UCSD-AML1 (cell line): ENCODE data around the gene TTLL9.

Source experiments
- DNase-seq: peaks from one replicate; lab custom pipeline; 2025; ENCODE audit not compliant: unreplicated experiment; lab: John Stamatoyannopoulos, UW

The TTLL9 gene

DNA sequence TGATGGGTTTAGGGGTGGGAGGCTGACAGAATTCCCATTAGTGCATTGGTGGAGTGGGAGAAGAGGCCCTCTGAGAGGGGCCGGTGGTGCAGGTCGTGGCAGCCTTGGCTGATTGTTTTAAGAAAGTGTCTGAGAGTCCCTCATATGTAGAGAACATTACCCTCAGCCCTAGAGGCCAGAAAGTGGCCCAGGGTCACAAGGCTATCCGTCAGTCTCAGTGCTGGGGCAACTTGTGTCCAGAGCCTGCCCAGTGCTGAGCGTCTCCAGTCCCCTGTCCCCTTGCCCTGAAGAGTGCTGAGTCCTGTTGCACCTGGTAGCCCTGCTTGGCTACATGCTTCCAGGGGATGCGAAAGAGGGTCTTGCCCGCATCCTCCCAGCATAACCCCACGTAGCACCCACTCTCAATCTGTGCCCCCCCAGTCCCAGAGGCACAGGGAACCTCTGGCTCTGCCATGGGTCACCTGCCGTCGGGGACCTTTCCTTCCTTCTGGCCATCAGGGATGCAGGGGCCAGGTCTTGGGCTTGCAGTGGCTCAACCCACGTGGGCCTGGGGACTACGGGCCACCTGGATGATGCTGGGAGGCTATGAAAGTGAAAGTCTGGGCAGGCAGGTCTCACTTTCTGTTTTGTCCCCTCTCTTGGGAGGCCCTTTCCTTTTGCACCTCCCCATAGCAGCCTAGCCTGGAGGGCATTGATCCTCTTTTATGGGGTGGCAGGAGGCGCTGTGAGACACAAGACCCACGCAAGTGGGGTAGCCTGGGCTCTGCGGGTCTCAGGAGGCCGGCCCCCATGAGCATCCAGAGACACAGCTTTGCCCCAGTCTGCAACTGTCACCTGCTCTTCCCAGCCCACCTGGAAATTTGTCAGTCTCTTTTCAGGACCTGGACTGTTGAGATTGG, 12.3 kb upstream of the TTLL9 start:
- DNase-seq: no peak

- DNase-seq: no peak
Observed at GRCh38 chr20:31858760-31859083, 11.7 kb upstream of the TTLL9 start.

- no peak for DNase-seq
Observed at GRCh38 chr20:31859266-31859997, 11.0 kb upstream of the TTLL9 start.

GRCh38 chr20:31859998-31860380, 10.4 kb upstream of the TTLL9 start:
- DNase-seq: no peak

GRCh38 chr20:31860390-31861134, 9.9 kb upstream of the TTLL9 start:
- no peak for DNase-seq

GRCh38 chr20:31861135-31861384, 9.4 kb upstream of the TTLL9 start:
- DNase-seq: no peak

DNA sequence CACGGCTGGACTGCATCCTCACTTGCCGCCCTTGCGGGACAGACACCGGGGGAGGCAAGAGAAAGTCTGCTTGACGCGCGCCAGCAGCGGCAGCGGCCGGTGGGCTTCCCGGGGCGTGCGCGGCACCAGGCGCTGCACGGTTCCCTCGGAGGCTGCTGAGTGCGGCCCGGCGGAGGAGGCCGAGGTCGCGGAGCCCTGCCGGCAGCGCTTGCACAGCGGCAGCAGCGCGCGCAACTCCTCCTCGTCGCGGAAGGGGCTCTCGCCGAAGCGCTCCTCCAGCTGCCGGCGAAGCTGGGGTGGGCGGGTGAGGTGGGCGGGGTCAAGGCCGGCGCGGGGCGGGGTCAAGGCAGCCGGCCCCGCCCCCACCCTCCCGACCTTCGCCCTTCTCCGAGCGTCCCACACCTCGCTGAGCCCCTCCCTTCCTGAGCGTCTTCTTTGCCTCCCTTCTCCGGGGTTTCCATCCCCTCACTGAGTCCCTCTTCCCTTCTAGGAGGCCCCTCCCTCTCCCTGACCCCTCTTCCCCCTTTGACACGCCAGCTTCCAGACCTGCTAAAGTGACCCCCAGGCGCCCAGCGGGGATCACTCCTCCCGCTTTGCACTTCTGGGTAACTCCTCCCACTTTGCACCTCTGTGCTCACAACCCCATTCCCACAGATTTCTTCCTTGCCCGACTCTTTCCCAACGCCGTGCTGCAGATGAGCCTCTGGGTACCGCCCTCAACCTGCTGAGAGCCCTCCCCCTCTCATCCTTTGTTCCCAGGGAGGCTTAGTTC, 8.9 kb upstream of the TTLL9 start:
- peak; percentile 69 for DNase-seq

DNA sequence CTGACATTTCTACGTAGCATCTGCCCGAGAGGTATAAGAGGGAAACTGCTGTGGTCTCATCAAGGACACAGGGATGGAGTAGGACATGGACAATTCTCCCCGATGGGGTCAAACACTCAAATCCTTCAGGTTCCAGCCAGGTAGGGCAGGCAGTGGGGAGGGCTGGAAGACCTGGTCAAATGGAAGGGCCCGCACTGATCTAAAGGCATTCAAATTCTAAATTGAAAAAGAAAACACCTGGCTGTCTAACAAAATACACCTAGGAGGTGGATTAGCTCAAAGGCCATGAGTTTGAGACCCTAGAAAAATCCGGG, 8.3 kb upstream of the TTLL9 start:
- DNase-seq: no peak

- DNase-seq: no peak
Observed at GRCh38 chr20:31862506-31862905, 7.9 kb upstream of the TTLL9 start.

DNA sequence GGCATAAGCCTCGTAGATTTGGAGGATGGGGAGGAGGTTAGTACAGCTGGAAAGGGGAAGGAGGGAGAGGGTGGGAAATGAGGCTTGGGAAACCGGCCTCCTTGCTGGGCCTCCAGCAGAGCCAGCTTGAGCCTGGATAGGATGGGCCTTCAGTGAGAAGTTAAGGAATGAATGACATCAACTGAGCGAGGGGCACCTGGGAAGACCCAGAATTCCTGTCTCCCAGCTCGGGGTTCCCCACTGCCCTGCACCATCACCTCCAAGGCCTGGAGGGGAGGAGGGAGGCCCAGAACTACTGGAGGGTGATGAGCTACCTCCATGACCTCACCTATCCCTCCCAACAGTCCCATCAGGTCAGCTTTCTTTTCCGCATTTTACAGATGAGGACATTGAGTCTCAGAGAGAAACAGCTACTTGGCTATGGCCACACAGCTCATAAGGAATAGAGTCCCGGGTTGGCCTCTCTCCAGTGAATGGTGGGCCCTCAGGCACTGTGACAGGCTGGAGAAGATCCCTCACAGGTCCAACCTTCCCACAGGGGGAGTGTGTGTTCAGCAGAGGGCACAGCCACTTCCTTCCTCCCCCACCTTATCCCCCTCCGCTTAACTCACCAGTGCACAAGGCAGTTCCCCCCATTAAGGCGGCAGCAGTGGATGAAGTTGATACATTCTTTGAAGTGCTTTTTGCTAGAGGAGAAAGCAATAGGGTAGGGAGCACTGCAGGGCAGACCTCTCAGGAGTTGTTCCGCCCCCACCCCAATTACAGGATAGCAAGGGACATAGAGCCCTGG, 6.9 kb upstream of the TTLL9 start:
- no peak for DNase-seq

GRCh38 chr20:31864521-31865400, 5.7 kb upstream of the TTLL9 start:
- no peak for DNase-seq

DNA sequence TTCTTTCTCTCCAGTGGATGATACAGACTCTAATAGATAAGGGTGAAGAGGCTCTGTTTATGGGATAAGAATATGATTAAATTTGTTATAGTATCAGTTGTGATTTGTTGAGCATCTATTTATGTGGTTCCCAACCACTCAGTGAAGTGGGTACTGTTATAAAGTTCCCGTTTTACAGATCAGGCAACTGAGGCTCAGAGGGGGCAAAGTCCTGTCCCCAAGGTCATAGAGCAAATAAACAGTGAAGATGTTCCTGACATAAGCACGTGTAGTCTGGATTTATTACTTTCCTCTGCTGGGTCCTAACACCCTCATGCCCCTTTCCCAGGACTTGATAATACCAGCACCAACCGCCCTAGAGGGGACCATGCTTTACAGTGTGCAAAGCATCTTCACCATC, 4.2 kb upstream of the TTLL9 start:
- DNase-seq: no peak

DNA sequence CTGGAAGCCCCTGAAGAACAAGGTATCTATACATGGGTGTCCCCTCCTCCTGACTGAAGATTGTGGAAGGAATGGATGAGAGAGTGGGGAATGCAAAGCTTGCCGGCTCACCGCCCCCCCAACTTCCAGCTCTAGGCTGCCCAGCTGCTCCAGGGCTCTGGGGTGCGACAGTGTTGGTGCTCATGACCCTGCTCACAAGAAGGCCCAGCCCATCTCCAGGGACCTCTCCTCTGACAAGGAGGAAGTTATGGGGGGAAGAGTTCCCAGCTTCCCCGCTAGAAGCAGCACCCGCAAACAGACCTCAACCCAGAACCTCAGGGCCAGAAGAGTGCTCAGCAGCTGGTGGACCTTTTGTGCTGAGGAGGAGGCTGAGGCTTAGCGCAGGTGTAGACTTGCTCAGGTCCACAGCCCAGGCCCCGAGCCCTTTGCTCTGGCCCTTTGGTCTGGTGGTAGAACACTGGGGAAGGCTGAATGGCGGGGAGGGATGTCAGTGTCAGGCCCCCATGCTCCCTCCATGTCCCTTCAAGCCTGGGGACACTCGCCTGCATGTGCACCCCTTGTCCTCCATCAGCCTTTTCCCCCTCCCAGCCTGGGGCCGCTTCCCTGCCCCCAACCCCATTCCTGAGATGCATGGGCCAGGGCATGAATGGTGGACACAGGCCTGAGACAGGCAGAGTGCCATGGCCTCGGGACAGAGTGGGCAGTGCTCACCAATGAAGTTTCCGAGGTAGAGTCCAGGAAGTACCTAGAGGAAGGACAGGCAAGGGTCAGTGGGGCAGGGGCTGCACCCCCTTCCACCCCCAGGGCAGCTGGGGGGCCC, 1.4 kb upstream of the TTLL9 start:
- DNase-seq: no peak

GRCh38 chr20:31869673-31869941, 827 bp upstream of the TTLL9 start:
- DNase-seq: no peak

DNA sequence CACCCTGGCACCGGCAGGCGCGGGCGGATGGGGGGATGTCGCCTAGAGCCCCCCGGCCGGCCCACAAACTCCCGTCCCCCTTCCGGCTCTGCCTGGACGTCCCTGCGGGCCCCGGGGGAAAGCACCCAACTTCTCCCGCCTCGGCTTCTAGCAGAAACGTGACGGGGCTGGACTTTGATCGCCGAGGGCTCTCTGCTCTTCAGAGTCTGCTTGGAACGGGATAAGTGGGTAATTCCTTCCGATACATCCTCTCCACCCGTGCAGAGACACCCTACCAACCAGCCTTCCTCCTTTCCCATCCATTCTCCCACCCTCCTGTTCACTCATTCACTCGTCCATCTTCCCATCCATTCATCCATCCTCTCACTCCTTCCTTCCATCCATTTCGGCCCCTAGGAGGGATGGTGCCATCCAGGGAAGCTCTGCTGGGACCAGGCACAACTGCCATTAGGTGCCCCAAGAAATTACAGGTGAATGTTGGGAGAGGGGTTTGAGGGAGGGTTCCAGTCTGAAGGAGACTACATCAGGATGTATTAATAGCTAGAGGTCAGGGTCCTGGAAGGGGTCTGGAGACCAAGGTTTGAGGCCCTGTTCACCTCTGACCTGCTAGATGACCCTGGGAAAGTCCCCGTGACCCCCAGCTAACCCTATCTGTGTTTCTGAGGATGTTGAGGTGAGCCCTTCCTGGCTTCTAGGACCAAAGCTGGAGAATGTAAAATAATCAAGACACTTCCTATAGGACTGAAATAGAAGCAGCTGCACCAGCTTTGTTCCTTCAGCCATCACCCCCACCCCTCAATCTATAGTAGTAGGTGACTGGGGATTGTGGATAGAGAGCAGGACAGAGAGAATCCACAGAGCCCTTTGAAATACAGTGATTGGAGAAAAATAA, 538 bp downstream of the TTLL9 start:
- DNase-seq: no peak

GRCh38 chr20:31871618-31871954, 1.2 kb downstream of the TTLL9 start:
- DNase-seq: no peak

DNA sequence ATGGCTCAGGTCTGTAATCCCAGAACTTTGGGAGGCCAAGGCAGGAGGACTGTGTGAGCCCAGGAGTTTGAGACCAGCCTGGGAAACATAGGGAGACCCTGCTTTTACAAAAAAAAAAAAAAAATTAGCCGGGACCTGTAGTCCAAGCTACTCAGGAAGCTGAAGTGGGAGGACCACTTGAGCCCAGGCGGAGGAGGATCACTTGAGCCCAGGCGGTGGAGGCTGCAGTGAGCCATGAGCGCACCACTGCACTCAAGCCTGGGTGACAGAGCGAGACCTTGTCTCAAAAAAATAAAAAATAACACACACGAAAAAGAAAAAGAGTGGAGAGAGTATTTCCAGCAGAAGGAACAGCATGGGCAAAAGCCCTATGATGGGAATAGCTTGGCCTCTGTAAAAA, 2.0 kb downstream of the TTLL9 start:
- no peak for DNase-seq

GRCh38 chr20:31875671-31876070, 5.2 kb downstream of the TTLL9 start:
- DNase-seq: no peak
